Activated CD4-positive, alpha-beta T cell treated with anti-CD3 and anti-CD28 coated beads, Interleukin-2, amount 50 U/mL, for 48 hours (primary cell): ENCODE results near the gene BMP6.

ENCODE experiments used
- DNase-seq, 2 experiments: peaks; one replicate each; pipeline ENCODE4 v3.0.0-alpha.2; 2020

BMP6 gene

DNA sequence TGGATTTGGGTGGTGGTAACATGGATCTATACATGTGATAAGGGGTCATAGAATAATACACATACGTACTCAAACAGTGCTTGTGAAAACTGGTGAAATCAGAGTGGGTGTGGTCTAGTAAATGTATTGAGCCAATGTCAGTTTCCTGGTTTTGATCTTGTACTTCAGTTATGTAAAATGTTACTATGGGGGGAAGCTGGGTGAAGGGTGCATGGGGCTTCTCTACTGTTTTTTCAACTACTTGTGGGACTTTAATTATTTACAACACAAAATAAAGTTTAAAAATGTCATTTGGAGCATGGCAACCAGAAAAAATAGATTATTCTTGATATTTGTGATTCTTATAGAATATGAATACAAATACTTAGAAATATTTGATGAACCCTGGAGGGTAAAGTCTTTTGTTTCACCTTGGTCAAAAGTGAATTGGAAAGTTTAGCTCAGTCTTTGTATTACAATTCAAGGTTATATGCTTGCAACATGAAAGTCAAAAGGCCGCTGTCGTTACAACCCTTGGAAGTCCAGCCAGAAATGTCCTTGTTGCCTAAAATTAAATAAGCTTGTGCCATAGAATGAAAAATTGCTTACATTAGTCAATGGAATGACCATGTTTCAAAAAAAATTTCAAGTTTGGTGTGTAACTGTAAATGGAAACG is 110.6 kb downstream of the BMP6 start:
- no peak for DNase-seq

GRCh38 chr6:7841781-7842468 is 116.0 kb downstream of the BMP6 start:
- no peak for DNase-seq

DNA sequence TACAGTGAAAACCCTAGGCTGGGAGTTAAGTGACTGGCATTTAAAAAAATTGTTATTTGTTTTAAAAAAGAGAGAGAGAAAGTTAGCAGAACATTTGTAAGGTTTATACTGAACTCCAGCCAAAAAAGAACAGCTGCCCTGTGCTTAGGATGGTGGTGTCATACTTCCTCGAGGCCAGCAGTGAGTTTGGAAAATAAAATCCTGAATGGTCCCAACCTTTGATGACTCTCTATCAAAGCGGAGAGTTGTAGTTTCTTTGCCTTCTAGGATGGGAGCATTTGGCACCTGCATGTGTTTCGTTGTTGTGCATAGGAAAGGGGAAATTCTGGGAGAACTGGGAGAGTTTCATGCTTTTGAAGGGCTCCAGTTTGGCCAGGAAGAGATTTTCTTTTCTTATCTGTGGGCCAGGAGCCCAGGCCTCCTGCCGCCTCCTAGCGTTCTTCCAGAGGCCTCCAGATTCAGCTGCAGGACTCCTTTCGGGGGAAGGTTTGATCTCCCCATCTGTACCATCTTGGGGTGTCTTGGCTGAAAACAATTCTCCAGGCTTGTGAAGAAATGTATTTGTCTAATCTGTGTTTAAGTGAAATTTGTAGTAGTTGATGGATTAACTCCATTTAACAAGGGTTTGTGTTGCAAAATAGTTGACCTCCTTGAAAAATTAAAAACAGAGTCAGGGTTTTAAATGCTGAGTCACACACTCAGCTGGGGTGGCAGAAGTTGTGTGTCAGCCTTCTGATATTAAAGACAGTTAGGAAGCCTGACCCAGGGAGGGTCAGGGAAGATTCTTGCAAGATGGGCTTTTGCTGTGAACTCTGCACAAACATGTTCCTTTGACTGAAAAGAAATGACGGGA is 121.3 kb downstream of the BMP6 start:
- no peak for DNase-seq

- DNase-seq, result no peak
Measured at GRCh38 chr6:7848229-7848628, 122.3 kb downstream of the BMP6 start.

DNA sequence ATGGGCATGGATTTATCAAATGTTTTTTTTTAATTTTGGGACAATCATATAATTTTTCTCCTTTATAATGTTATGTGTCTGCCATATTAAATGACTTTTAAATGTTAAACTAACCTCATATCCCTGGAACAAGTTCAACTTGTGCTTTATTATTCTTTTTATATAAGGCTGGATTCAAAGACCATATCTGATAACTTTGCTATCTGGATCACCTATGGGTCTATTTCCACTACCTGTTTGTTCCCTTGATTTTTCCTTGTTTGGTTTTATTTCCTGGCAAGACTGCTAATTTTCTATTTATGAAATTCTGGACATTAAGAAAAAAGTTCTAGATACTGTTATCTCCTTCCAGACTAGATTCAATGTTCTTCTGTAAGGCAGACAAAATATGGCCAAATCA is 125.9 kb downstream of the BMP6 start:
- no peak for DNase-seq

DNA sequence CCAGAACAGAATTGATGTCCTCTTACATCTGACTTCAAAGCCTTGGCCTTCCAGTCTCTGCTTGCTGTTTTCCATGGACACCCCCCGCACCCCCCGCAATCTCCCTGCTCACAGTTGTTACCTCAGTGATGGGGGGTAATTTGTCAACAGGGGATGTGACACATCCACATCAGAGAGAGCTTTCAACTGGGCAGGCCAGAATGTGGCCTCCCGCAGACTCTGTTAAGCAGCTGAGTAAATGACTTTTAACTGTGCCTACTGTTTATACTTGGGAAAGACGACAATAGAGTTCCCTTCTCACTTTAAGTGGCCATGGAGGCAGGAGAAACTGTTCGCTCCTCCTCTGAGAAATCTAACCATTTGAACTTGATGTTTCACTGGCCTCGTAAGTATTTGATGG is 133.7 kb downstream of the BMP6 start:
- no peak for DNase-seq

DNA sequence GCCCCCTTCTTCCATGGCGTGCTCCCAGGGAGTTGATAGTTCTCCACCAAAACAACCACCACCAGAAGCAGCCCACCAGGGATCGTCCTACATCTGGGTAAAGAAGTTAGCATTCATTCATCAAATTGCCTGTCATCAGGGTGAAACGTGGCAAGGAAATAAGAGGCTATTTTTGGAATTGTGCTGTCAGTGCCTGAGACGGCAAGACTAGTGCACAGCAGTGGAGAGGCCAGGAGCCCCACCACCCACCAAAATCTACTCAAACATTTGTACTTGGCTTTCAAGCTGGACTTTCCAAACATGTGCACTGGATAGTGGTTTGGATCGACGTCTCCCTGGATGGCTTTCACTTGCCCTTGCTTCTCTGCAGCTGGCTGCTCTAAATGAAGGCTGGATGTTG is 139.9 kb downstream of the BMP6 start:
- DNase-seq, result no peak

DNA sequence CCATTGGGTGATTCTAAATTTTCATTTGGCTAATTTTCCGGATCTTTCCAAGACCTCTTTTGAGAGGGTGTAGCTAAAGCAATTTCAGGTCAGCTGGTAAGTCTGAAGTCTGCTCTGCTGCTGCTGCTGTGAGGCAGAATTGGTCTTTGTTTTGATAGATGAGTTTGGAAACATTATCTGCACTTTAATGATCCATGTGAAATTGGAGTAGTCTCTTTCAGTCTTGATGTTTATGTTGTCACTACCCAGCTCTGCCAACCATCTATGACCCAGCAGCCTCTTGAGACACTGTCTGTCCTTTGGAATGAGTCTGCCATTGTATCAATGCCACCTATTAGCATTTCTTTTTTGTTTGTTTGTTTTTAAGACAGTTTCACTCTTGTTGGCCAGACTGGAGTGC is 140.6 kb downstream of the BMP6 start:
- DNase-seq, result no peak

- no peak for DNase-seq
Measured at GRCh38 chr6:7868926-7869325, 143.0 kb downstream of the BMP6 start.

- no peak for DNase-seq
Measured at GRCh38 chr6:7878401-7878964, 152.6 kb downstream of the BMP6 start.

GRCh38 chr6:7879043-7879442 is 153.1 kb downstream of the BMP6 start:
- DNase-seq, result no peak

- no peak for DNase-seq
Measured at GRCh38 chr6:7879579-7879978, 153.7 kb downstream of the BMP6 start.

DNA sequence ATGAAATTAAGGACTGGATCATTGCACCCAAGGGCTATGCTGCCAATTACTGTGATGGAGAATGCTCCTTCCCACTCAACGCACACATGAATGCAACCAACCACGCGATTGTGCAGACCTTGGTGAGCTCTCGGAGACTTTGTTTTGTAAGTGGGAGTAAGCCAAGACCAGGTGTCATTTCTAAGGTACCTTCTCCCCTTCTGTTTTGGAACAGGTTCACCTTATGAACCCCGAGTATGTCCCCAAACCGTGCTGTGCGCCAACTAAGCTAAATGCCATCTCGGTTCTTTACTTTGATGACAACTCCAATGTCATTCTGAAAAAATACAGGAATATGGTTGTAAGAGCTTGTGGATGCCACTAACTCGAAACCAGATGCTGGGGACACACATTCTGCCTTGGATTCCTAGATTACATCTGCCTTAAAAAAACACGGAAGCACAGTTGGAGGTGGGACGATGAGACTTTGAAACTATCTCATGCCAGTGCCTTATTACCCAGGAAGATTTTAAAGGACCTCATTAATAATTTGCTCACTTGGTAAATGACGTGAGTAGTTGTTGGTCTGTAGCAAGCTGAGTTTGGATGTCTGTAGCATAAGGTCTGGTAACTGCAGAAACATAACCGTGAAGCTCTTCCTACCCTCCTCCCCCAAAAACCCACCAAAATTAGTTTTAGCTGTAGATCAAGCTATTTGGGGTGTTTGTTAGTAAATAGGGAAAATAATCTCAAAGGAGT is 154.2 kb downstream of the BMP6 start:
- no peak for DNase-seq

DNA sequence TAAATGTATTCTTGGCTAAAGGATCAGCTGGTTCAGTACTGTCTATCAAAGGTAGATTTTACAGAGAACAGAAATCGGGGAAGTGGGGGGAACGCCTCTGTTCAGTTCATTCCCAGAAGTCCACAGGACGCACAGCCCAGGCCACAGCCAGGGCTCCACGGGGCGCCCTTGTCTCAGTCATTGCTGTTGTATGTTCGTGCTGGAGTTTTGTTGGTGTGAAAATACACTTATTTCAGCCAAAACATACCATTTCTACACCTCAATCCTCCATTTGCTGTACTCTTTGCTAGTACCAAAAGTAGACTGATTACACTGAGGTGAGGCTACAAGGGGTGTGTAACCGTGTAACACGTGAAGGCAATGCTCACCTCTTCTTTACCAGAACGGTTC is 154.8 kb downstream of the BMP6 start:
- no peak for DNase-seq

- no peak for DNase-seq
Measured at GRCh38 chr6:7881765-7882500, 156.0 kb downstream of the BMP6 start.

- DNase-seq, result no peak
Measured at GRCh38 chr6:7882505-7883257, 156.8 kb downstream of the BMP6 start.

- no peak for DNase-seq
Measured at GRCh38 chr6:7883381-7883780, 157.5 kb downstream of the BMP6 start.

DNA sequence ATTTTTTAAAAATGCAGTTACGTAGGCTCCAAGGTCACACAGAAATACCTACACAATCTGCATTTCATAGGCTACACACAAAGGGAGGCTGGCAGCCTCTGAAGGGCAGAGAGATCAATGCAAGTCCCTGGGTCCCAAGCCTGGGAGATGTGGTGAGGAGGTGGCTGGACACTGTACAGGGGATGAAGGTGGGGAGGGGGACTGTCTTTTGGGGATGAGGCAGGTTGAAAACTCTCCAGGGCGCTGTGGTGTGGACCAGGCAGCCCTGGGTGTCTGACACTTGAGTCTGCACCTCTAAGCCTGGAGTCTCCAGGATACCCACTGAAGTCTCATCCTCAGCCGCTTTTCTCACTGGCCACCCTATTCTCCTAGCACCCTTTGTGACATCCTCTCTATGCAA is 160.2 kb downstream of the BMP6 start:
- no peak for DNase-seq

- DNase-seq, result no peak
Measured at GRCh38 chr6:7887278-7887991, 161.5 kb downstream of the BMP6 start.

DNA sequence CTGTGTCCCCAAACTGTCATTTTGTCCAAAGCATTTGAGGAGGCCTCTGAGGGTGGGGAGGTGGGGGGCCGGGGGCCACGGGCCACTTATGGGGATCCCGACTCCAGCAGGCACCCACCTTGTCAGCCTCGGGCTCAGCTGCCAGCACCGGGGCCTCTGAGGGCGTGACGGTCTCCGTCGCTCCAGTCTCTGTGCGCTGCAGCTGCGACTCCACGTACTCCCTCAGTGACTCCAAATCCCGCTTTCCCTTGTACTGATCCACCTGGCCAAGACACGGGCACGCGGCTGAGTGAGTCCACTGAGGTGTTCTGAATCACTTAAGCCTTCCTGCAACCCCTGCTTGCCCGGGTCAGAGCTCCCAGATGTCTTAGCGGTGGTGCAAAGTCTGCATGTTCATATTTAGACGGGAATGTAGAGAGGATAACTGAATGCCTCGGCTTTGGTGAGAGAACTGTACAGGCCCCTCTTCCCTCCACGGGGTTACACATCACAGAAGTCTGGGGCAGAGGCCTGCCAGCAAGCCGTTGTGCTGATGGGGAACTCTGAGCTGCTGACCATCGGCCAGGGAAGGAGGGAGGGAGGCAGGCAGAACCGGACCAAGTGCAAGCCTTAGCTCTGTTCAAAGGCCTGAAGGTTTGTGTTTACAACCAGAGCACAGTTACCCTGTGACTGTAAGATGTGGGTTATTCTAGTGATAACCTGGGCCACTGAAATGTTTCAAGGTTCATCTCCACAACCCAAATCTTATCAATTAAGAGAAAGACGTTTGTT is 162.9 kb downstream of the BMP6 start:
- no peak for DNase-seq
